ENCODE results near the gene CDHR2.

The CDHR2 gene

GRCh38 chr5:176620333-176620981, 71.3 kb downstream of the CDHR2 start:
- no peak for DNase-seq

GRCh38 chr5:176621661-176622079, 72.5 kb downstream of the CDHR2 start:
- no peak for ATAC-seq
- DNase-seq: no peak

More at GRCh38 chr5:176620333-176620981, 71.3 kb downstream of the CDHR2 start:
- ATAC-seq: no peak

- DNase-seq: no peak
- ATAC-seq: no peak
Observed at GRCh38 chr5:176624142-176624541, 75.0 kb downstream of the CDHR2 start.

- DNase-seq (no peak), ATAC-seq (no peak)
Observed at GRCh38 chr5:176624938-176625337, 75.8 kb downstream of the CDHR2 start.

GRCh38 chr5:176625512-176625911, 76.4 kb downstream of the CDHR2 start:
- ATAC-seq (no peak), DNase-seq (no peak)

- ATAC-seq (no peak), DNase-seq (no peak)
Observed at GRCh38 chr5:176625966-176626875, 77.1 kb downstream of the CDHR2 start.

GRCh38 chr5:176626876-176627236, 77.7 kb downstream of the CDHR2 start:
- no peak for DNase-seq
- ATAC-seq: no peak

GRCh38 chr5:176627582-176627981, 78.4 kb downstream of the CDHR2 start:
- DNase-seq (no peak), ATAC-seq (no peak)

GRCh38 chr5:176628406-176629228, 79.5 kb downstream of the CDHR2 start:
- ATAC-seq: no peak

GRCh38 chr5:176629317-176629852, 80.2 kb downstream of the CDHR2 start:
- ATAC-seq: no peak
- DNase-seq: no peak

More at GRCh38 chr5:176628406-176629228, 79.5 kb downstream of the CDHR2 start:
- no peak for DNase-seq

- DNase-seq: peak; percentile 69
Observed at GRCh38 chr5:176629853-176630680, 80.9 kb downstream of the CDHR2 start, which contains the start of the genes EIF4E1B and SNCB. TSS of gene EIF4E1B (plus strand) at chr5:176630675. CDS start at chr5:176642788, 12,113 bp downstream. TSS of gene SNCB (minus strand) at chr5:176630534. CDS start at chr5:176629654, 880 bp downstream.

GRCh38 chr5:176630681-176631222, 81.6 kb downstream of the CDHR2 start:
- ATAC-seq (no peak), DNase-seq (no peak)

More at GRCh38 chr5:176629853-176630680, 80.9 kb downstream of the CDHR2 start, which contains the start of the genes EIF4E1B and SNCB:
- peak; percentile 87 for ATAC-seq

GRCh38 chr5:176631383-176632200, 82.5 kb downstream of the CDHR2 start:
- DNase-seq: no peak
- no peak for ATAC-seq

GRCh38 chr5:176632745-176633144, 83.6 kb downstream of the CDHR2 start:
- no peak for DNase-seq
- no peak for ATAC-seq

- no peak for DNase-seq
- ATAC-seq: no peak
Observed at GRCh38 chr5:176633598-176633997, 84.5 kb downstream of the CDHR2 start.

GRCh38 chr5:176636426-176636825, 87.3 kb downstream of the CDHR2 start:
- no peak for ATAC-seq
- DNase-seq: no peak

GRCh38 chr5:176637556-176637955, 88.4 kb downstream of the CDHR2 start:
- ATAC-seq (no peak), DNase-seq (no peak)

- DNase-seq: no peak
- no peak for ATAC-seq
Observed at GRCh38 chr5:176638437-176638836, 89.3 kb downstream of the CDHR2 start.

GRCh38 chr5:176639208-176639607, 90.1 kb downstream of the CDHR2 start:
- DNase-seq (no peak), ATAC-seq (no peak)

- no peak for DNase-seq
- ATAC-seq: no peak
Observed at GRCh38 chr5:176639981-176640380, 90.8 kb downstream of the CDHR2 start.
